ENCODE data around the gene COLQ.

GRCh38 chr3:15439476-15439875, 82.0 kb downstream of the COLQ start:
- no peak for TF ChIP-seq POLR2A (IDR thresholded peaks at IDR 0.05)
- no peak for TF ChIP-seq CTCF (IDR thresholded peaks at IDR 0.05)
